Colonic mucosa (tissue), 4 donors: ENCODE results near the gene RELCH. TPM values are rescaled to one million over a fixed set of nuclear protein-coding genes. Genes with fewer than 3 reads are reported as not detected.

Experiments used
- DNase-seq: peaks from one replicate; pipeline ENCODE4 v3.0.0-alpha.2; 2020
- H3K27ac ChIP-seq: fragments of 200-600 bp; one replicate; pipeline ENCODE4 v1.8.0; 2021
- H3K27me3 ChIP-seq: fragments of 200-600 bp; one replicate; pipeline ENCODE4 v1.8.0; 2021
- H3K36me3 ChIP-seq: fragments of 200-600 bp; one replicate; pipeline ENCODE4 v1.8.0; 2021
- H3K4me1 ChIP-seq: fragments of 200-600 bp; one replicate; pipeline ENCODE4 v1.8.0; 2021; ENCODE audit warnings: mild to moderate bottlenecking
- H3K4me3 ChIP-seq: fragments of 200-600 bp; one replicate; pipeline ENCODE4 v1.8.0; 2021
- H3K9ac ChIP-seq, 2 donors: one replicate each; pipeline ENCODE4 v1.7.0; 2013; ENCODE audit warnings: control low read depth in 2 of 2, low read depth in 2 of 2, low read length in 2 of 2
- H3K9me3 ChIP-seq: fragments of 200-600 bp; one replicate; pipeline ENCODE4 v1.8.0; 2021
- CTCF ChIP-seq: fragments of 200-600 bp; IDR thresholded peaks from one replicate; pipeline ENCODE4 v1.8.0; 2022; ENCODE audit warnings: antibody characterized with exemption, mild to moderate bottlenecking
- intact Hi-C: fragments of 100-400 bp; cut with DNase I; formaldehyde crosslinking; loops from one replicate; pipeline ENCODE4 v1.14.1; 2022
- total RNA-seq, 2 donors: library from RNA; stranded (reverse); fragmentation: NEBNext Ultra II Directional in 1 of 2; extraction: Animal tissue kit (Norgen Biotek cat#: 25700) in 1 of 2; gene quantifications; one replicate each; pipeline ENCODE4 v1.2.1, GENCODE V29; 2021
- donor health status: healthy.
- donor health status: DM: no; HTN: no; CAD: no.
- donor health status: DM: no; HTN: no; CAD: no.

The RELCH gene
- total RNA-seq, 2 donors from 2014 or later = 38.9 to 56.9 TPM

GRCh38 chr18:62280058-62280457 lies 93.0 kb downstream of the RELCH start:
- H3K9me3 ChIP-seq = no peaks in the 10 kb centered on the region
- no peaks in the 10 kb centered on the region for H3K36me3 ChIP-seq

GRCh38 chr18:62280786-62281185 lies 93.7 kb downstream of the RELCH start:
- TF ChIP-seq CTCF = no peak
- H3K36me3 ChIP-seq = no peaks in the 10 kb centered on the region

More at GRCh38 chr18:62280058-62280457, 93.0 kb downstream of the RELCH start:
- Histone ChIP-seq H3K9ac (no peak overlapping the region), H3K4me3 (no peak overlapping the region), H3K27me3 (no peaks in the 10 kb centered on the region), H3K4me1 (no peaks in the 10 kb centered on the region), H3K27ac (no peak overlapping the region)
- DNase-seq = no peak
- intact Hi-C loops = no loop called here
- no peak for TF ChIP-seq CTCF

GRCh38 chr18:62281684-62282083 lies 94.6 kb downstream of the RELCH start:
- TF ChIP-seq CTCF = no peak
- Histone ChIP-seq H3K4me3 (no peak overlapping the region), H3K9ac (no peak overlapping the region), H3K27ac (no peak overlapping the region), H3K36me3 (no peaks in the 10 kb centered on the region), H3K4me1 (no peaks in the 10 kb centered on the region), H3K9me3 (no peaks in the 10 kb centered on the region), H3K27me3 (no peaks in the 10 kb centered on the region)
- intact Hi-C loops = no loop called here
- no peak for DNase-seq

More at GRCh38 chr18:62280786-62281185, 93.7 kb downstream of the RELCH start:
- H3K9ac ChIP-seq = no peak overlapping the region
- intact Hi-C loops = no loop called here
- no peaks in the 10 kb centered on the region for H3K27me3 ChIP-seq
- H3K4me1 ChIP-seq = no peaks in the 10 kb centered on the region
- DNase-seq = no peak
- no peaks in the 10 kb centered on the region for H3K9me3 ChIP-seq
- H3K4me3 ChIP-seq = no peak overlapping the region
- no peak overlapping the region for H3K27ac ChIP-seq

GRCh38 chr18:62282188-62282629 lies 95.2 kb downstream of the RELCH start:
- TF ChIP-seq CTCF = no peak
- Histone ChIP-seq H3K9me3 (no peaks in the 10 kb centered on the region), H3K4me3 (no peak overlapping the region), H3K36me3 (no peaks in the 10 kb centered on the region), H3K9ac (no peak overlapping the region), H3K4me1 (no peaks in the 10 kb centered on the region), H3K27ac (no peak overlapping the region), H3K27me3 (no peaks in the 10 kb centered on the region)
- DNase-seq = no peak
- intact Hi-C loops = no loop called here

GRCh38 chr18:62284637-62285036 lies 97.6 kb downstream of the RELCH start:
- Histone ChIP-seq H3K4me1 (peaks cover 5% of the 10 kb centered on the region), H3K4me3 (no peak overlapping the region), H3K27ac (no peak overlapping the region), H3K9ac (no peak overlapping the region), H3K9me3 (no peaks in the 10 kb centered on the region), H3K36me3 (no peaks in the 10 kb centered on the region), H3K27me3 (no peaks in the 10 kb centered on the region)
- no peak for DNase-seq
- TF ChIP-seq CTCF = no peak
- intact Hi-C loops = no loop called here
